ENCODE data around the gene NMNAT2. TPM values are rescaled to one million over a fixed set of nuclear protein-coding genes. Genes with fewer than 3 reads are reported as not detected.

NMNAT2 gene
- total and polyA plus RNA-seq, 2 donors (not counting 3 experiments of a cell fraction or from before 2014, with no cell fraction given) = 0.28 to 0.38 TPM

GRCh38 chr1:183236158-183236725, 181.9 kb downstream of the NMNAT2 start:
- peaks cover 18% of the 10 kb centered on the region for H3K4me1 ChIP-seq (ENCODE audit: control insufficient read depth, extremely low read depth, insufficient read depth, low read length)
- H3K27ac ChIP-seq (ENCODE audit: insufficient read depth, low read depth, low read length) = no peak overlapping the region
- no peaks in the 10 kb centered on the region for H3K36me3 ChIP-seq (ENCODE audit: control insufficient read depth in 2 of 2, extremely low read depth in 1 of 2, insufficient read depth in 2 of 2, low read length in 2 of 2)
- no TSS peak for BruUV-seq (replicated peaks)
- CTCF ChIA-PET = interaction anchor here (0.7 to 2.0 kb wide), 2 partner anchors 16 to 97 kb away, joined by 4 to 16 read pairs; no protein-coding TSS in a partner anchor
- H3K27me3 ChIP-seq (ENCODE audit: control insufficient read depth in 2 of 2, insufficient read depth in 2 of 2, low read length in 2 of 2) = no peaks in the 10 kb centered on the region
- POLR2A ChIA-PET = no interaction called here
- H2AFZ ChIP-seq (ENCODE audit: low read depth, low read length) = no peak overlapping the region
- TF ChIP-seq POLR2AphosphoS5 (IDR thresholded peaks at IDR 0.05; ENCODE audit: insufficient read depth, low read depth, low read length) (no peak), GATA2 (IDR thresholded peaks at IDR 0.05; ENCODE audit: insufficient read depth, insufficient read length, low read depth, low read length) (no peak), EZH2 (IDR thresholded peaks at IDR 0.05; ENCODE audit: borderline replicate concordance, low read depth, low read length, severe bottlenecking) (no peak), MYC (IDR thresholded peaks at IDR 0.05; ENCODE audit: low read depth, low read length) (no peak), POLR2A (IDR thresholded peaks at IDR 0.05; ENCODE audit: low read depth, low read length) (no peak), JUN (IDR thresholded peaks at IDR 0.05; ENCODE audit: borderline replicate concordance, insufficient read depth, insufficient read length, low read depth) (no peak)
- TF ChIP-seq, protein P1, sequence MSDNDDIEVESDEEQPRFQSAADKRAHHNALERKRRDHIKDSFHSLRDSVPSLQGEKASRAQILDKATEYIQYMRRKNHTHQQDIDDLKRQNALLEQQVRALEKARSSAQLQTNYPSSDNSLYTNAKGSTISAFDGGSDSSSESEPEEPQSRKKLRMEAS (IDR thresholded peaks at IDR 0.05; ENCODE audit: insufficient read depth, insufficient read length) = no peak
- no peaks in the 10 kb centered on the region for H3K79me2 ChIP-seq (ENCODE audit: control insufficient read depth, insufficient read depth, low read length)
- H3K9me1 ChIP-seq (replicated peaks; ENCODE audit: control insufficient read depth, extremely low read depth, insufficient read depth, low read length) = no peaks in the 10 kb centered on the region
- DNase-seq (ENCODE audit: low read depth, low spot score) (no peak), FAIRE-seq (no peak)
- no peak overlapping the region for H3K4me3 ChIP-seq (replicated peaks in 1 of 3; ENCODE audit: insufficient read depth in 1 of 3, low read depth in 1 of 3, low read length in 3 of 3)
- H3K9me3 ChIP-seq (replicated peaks; ENCODE audit: control insufficient read depth, insufficient read depth, low read length) = no peaks in the 10 kb centered on the region
- H4K20me1 ChIP-seq (replicated peaks; ENCODE audit: control insufficient read depth, extremely low read depth, insufficient read depth, low read length) = no peaks in the 10 kb centered on the region
- no peak overlapping the region for H3K9ac ChIP-seq (replicated peaks; ENCODE audit: extremely low read depth, insufficient read depth, low read length)
- H3K4me2 ChIP-seq (ENCODE audit: insufficient read depth, low read length) = no peak overlapping the region
- dilution Hi-C loops (cut with MboI; ENCODE audit: extremely low pct_ligation_motif_present, low sequenced_read_pairs) = no loop called here
- intact Hi-C loops (cut with micrococcal nuclease) = no loop called here

GRCh38 chr1:183235503-183235902, 182.7 kb downstream of the NMNAT2 start:
- Histone ChIP-seq H3K36me3 (ENCODE audit: control insufficient read depth in 2 of 2, extremely low read depth in 1 of 2, insufficient read depth in 2 of 2, low read length in 2 of 2) (no peaks in the 10 kb centered on the region), H3K9ac (replicated peaks; ENCODE audit: extremely low read depth, insufficient read depth, low read length) (no peak overlapping the region), H3K27ac (ENCODE audit: insufficient read depth, low read depth, low read length) (no peak overlapping the region), H3K4me3 (replicated peaks in 1 of 3; ENCODE audit: insufficient read depth in 1 of 3, low read depth in 1 of 3, low read length in 3 of 3) (peak overlapping the region in 1 of 3 experiments; percentile 77), H3K9me3 (replicated peaks; ENCODE audit: control insufficient read depth, insufficient read depth, low read length) (no peaks in the 10 kb centered on the region), H4K20me1 (replicated peaks; ENCODE audit: control insufficient read depth, extremely low read depth, insufficient read depth, low read length) (no peaks in the 10 kb centered on the region), H2AFZ (ENCODE audit: low read depth, low read length) (peak overlapping the region; percentile 95), H3K9me1 (replicated peaks; ENCODE audit: control insufficient read depth, extremely low read depth, insufficient read depth, low read length) (no peaks in the 10 kb centered on the region), H3K27me3 (ENCODE audit: control insufficient read depth in 2 of 2, insufficient read depth in 2 of 2, low read length in 2 of 2) (no peaks in the 10 kb centered on the region), H3K79me2 (ENCODE audit: control insufficient read depth, insufficient read depth, low read length) (no peaks in the 10 kb centered on the region), H3K4me1 (ENCODE audit: control insufficient read depth, extremely low read depth, insufficient read depth, low read length) (peaks cover 24% of the 10 kb centered on the region), H3K4me2 (ENCODE audit: insufficient read depth, low read length) (peak overlapping the region; percentile 88)
- intact Hi-C loops (cut with micrococcal nuclease) (loop anchor here (2.0 kb wide), 3 partner anchors 35 to 55 kb away; no protein-coding TSS in a partner anchor), dilution Hi-C loops (cut with MboI; ENCODE audit: extremely low pct_ligation_motif_present, low sequenced_read_pairs) (no loop called here)
- FAIRE-seq (no peak), DNase-seq (ENCODE audit: low read depth, low spot score) (no peak)
- no TSS peak for BruUV-seq (replicated peaks)
- ChIA-PET POLR2A (interaction anchor here (1.1 kb wide), 1 partner anchor 273 kb away, joined by 4 read pairs; no protein-coding TSS in a partner anchor), CTCF (interaction anchor here (0.7 to 2.0 kb wide), 52 partner anchors 8 to 646 kb away, joined by 3 to 37 read pairs (median 5); partner anchors contain the start of gene LAMC2)
- TF ChIP-seq GATA2 (IDR thresholded peaks at IDR 0.05; ENCODE audit: insufficient read depth, insufficient read length, low read depth, low read length) = no peak
- TF ChIP-seq, protein P1 (IDR thresholded peaks at IDR 0.05; ENCODE audit: insufficient read depth, insufficient read length) = no peak
- no peak for TF ChIP-seq POLR2A (IDR thresholded peaks at IDR 0.05; ENCODE audit: low read depth, low read length)
- TF ChIP-seq FOS (IDR thresholded peaks at IDR 0.05; ENCODE audit: borderline replicate concordance, insufficient read depth, low read length) = no peak
- no peak for TF ChIP-seq JUN (IDR thresholded peaks at IDR 0.05; ENCODE audit: borderline replicate concordance, insufficient read depth, insufficient read length, low read depth)
- TF ChIP-seq MYC (IDR thresholded peaks at IDR 0.05; ENCODE audit: low read depth, low read length) = no peak
- TF ChIP-seq, protein P2, sequence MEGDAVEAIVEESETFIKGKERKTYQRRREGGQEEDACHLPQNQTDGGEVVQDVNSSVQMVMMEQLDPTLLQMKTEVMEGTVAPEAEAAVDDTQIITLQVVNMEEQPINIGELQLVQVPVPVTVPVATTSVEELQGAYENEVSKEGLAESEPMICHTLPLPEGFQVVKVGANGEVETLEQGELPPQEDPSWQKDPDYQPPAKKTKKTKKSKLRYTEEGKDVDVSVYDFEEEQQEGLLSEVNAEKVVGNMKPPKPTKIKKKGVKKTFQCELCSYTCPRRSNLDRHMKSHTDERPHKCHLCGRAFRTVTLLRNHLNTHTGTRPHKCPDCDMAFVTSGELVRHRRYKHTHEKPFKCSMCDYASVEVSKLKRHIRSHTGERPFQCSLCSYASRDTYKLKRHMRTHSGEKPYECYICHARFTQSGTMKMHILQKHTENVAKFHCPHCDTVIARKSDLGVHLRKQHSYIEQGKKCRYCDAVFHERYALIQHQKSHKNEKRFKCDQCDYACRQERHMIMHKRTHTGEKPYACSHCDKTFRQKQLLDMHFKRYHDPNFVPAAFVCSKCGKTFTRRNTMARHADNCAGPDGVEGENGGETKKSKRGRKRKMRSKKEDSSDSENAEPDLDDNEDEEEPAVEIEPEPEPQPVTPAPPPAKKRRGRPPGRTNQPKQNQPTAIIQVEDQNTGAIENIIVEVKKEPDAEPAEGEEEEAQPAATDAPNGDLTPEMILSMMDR (IDR thresholded peaks at IDR 0.05; ENCODE audit: extremely low read depth in 1 of 2, insufficient read depth in 1 of 2, low read depth in 1 of 2, low read length in 2 of 2) = no peak
- no peak for TF ChIP-seq POLR2AphosphoS5 (IDR thresholded peaks at IDR 0.05; ENCODE audit: insufficient read depth, low read depth, low read length)
